A549 treated with ZK216348 at 1 μM for 4 hours (cell line): ENCODE measurements around the gene DOP1B. TPM values are rescaled to one million over a fixed set of nuclear protein-coding genes. Genes with fewer than 3 reads are reported as not detected.

Source experiments
- total RNA-seq: library from RNA; stranded (reverse); fragments of 200-300 nt; extraction: Qiagen RNA extraction; gene quantifications from 5 replicates; pipeline ENCODE4 v1.2.3, GENCODE V29; 2022; ENCODE audit warnings: low read depth

The DOP1B gene, protein sequence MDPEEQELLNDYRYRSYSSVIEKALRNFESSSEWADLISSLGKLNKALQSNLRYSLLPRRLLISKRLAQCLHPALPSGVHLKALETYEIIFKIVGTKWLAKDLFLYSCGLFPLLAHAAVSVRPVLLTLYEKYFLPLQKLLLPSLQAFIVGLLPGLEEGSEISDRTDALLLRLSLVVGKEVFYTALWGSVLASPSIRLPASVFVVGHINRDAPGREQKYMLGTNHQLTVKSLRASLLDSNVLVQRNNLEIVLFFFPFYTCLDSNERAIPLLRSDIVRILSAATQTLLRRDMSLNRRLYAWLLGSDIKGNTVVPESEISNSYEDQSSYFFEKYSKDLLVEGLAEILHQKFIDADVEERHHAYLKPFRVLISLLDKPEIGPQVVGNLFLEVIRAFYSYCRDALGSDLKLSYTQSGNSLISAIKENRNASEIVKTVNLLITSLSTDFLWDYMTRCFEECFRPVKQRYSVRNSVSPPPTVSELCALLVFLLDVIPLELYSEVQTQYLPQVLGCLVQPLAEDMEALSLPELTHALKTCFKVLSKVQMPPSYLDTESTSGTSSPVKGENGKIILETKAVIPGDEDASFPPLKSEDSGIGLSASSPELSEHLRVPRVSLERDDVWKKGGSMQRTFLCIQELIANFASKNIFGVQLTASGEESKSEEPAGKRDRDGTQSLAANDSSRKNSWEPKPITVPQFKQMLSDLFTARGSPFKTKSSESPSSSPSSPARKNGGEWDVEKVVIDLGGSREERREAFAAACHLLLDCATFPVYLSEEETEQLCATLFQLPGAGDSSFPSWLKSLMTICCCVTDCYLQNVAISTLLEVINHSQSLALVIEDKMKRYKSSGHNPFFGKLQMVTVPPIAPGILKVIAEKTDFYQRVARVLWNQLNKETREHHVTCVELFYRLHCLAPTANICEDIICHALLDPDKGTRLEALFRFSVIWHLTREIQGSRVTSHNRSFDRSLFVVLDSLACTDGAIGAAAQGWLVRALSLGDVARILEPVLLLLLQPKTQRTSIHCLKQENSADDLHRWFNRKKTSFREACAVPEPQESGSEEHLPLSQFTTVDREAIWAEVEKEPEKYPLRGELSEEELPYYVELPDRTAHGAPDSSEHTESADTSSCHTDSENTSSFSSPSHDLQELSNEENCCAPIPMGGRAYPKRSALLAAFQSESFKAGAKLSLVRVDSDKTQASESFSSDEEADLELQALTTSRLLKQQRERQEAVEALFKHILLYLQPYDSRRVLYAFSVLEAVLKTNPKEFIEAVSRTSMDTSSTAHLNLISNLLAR (N-terminal part only)
- total RNA-seq: 2.6 to 5.2 TPM (median 4.6 TPM) in 5 replicates

GRCh38 chr21:36156815-36157670 is at the start of gene DOP1B:
Gene DOP1B, plus strand, starts transcription at chr21:36156824. Its CDS starts 7,910 bp downstream, at chr21:36164734.

GRCh38 chr21:36134803-36135390 is 21.7 kb upstream of the DOP1B start, which contains the start of gene CBR3:
Gene CBR3, plus strand, starts transcription at chr21:36135079. Its CDS starts 114 bp downstream, at chr21:36135193.

Other genes starting within 250 kb of the DOP1B start
- 8.7 to 12.4 TPM (median 10.0 TPM) in 5 replicates for gene SETD4, start 96.3 kb upstream of the DOP1B start, total RNA-seq
- gene CBR1, start 86.8 kb upstream of the DOP1B start, total RNA-seq: 130 to 183 TPM (median 169 TPM) in 5 replicates
- 12.1 to 14.0 TPM (median 13.4 TPM) in 5 replicates for gene CBR3, start 21.7 kb upstream of the DOP1B start, total RNA-seq
- gene MORC3, start 163.4 kb downstream of the DOP1B start, total RNA-seq: 5.1 to 8.3 TPM (median 7.3 TPM) in 5 replicates
- 10.5 to 13.3 TPM (median 11.6 TPM) in 5 replicates for gene CHAF1B, start 228.6 kb downstream of the DOP1B start, total RNA-seq